Measurements from ENCODE around the gene GABPB1. TPM values are rescaled to one million over a fixed set of nuclear protein-coding genes. Genes with fewer than 3 reads are reported as not detected.

GABPB1 gene
- total and polyA plus RNA-seq, 10 of the 15 experiments (the other 5 are each of a cell fraction or from before 2014, with no cell fraction given), result 13.9 to 48.2 (median 39.8) TPM

- TF ChIP-seq, protein P1, sequence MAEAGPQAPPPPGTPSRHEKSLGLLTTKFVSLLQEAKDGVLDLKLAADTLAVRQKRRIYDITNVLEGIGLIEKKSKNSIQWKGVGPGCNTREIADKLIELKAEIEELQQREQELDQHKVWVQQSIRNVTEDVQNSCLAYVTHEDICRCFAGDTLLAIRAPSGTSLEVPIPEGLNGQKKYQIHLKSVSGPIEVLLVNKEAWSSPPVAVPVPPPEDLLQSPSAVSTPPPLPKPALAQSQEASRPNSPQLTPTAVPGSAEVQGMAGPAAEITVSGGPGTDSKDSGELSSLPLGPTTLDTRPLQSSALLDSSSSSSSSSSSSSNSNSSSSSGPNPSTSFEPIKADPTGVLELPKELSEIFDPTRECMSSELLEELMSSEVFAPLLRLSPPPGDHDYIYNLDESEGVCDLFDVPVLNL (IDR thresholded peaks at IDR 0.05; ENCODE audit: low read depth, low read length), result no peak
- TF ChIP-seq IKZF1 (conservative IDR thresholded peaks at IDR 0.05) (no peak), MTA2 (IDR thresholded peaks at IDR 0.05; ENCODE audit: low read depth) (no peak), ASH2L (IDR thresholded peaks at IDR 0.05; ENCODE audit: borderline replicate concordance, low read depth) (no peak)
Observed at GRCh38 chr15:50259276-50259675, 95.7 kb downstream of the GABPB1 start (continued).

- Histone ChIP-seq H3K4me1 (ENCODE audit: control insufficient read depth, insufficient read depth, low read length) (peaks cover 17% of the 10 kb centered on the region), H3K9me3 (replicated peaks; ENCODE audit: control insufficient read depth, insufficient read depth, low read length) (no peaks in the 10 kb centered on the region), H3K79me2 (ENCODE audit: control insufficient read depth, insufficient read depth, low read length) (no peaks in the 10 kb centered on the region), H3K9ac (ENCODE audit: control insufficient read depth, insufficient read depth, low read length) (no peak overlapping the region), H4K20me1 (ENCODE audit: control insufficient read depth, insufficient read depth) (no peaks in the 10 kb centered on the region), H3K4me3 (no peak overlapping the region), H3K36me3 (ENCODE audit: control insufficient read depth in 2 of 2, insufficient read depth in 2 of 2, low read length in 1 of 2) (no peaks in the 10 kb centered on the region), H3K27ac (ENCODE audit: control insufficient read depth, insufficient read depth) (no peak overlapping the region), H3K27me3 (replicated peaks in 1 of 2; ENCODE audit: control insufficient read depth in 2 of 2, insufficient read depth in 2 of 2, low read length in 1 of 2) (no peaks in the 10 kb centered on the region; a peak in 1 of 4 replicates), H2AFZ (ENCODE audit: control insufficient read depth, low read depth, low read length) (no peak overlapping the region), H3K4me2 (ENCODE audit: control insufficient read depth, insufficient read depth) (no peak overlapping the region)
- DNase-seq (ENCODE audit: low read depth, low spot score) (no peak), FAIRE-seq (no peak), ATAC-seq (no peak)
- intact Hi-C loops (cut with micrococcal nuclease; ENCODE audit: unreplicated experiment) (no loop called here), in situ Hi-C loops (cut with MboI) (no loop called here)
- 54% methylated on average over 3 of the region's 3 CpGs for WGBS (ENCODE audit: insufficient coverage, insufficient replicate concordance, low lambda C conversion rate, missing lambda C conversion rate)
- ChIA-PET RAD21 (ENCODE audit: unreplicated experiment) (no interaction called here), CTCF (no interaction called here), POLR2A (no interaction called here), SMC1A (ENCODE audit: uncharacterized antibody, unreplicated experiment) (no interaction called here)
- no TSS peak for BruUV-seq (replicated peaks)
- no peak for TF ChIP-seq SREBF2 (IDR thresholded peaks at IDR 0.05; ENCODE audit: low read length)
- TF ChIP-seq MEF2B (IDR thresholded peaks at IDR 0.05; ENCODE audit: partially characterized antibody, poor library complexity, severe bottlenecking), result no peak
- no peak for TF ChIP-seq RB1 (IDR thresholded peaks at IDR 0.05; ENCODE audit: borderline replicate concordance)
Observed at GRCh38 chr15:50257924-50258323, 97.1 kb downstream of the GABPB1 start.

Measured in GM12878 (cell line).